ENCODE data around the gene LAMA2.

LAMA2 gene

DNA sequence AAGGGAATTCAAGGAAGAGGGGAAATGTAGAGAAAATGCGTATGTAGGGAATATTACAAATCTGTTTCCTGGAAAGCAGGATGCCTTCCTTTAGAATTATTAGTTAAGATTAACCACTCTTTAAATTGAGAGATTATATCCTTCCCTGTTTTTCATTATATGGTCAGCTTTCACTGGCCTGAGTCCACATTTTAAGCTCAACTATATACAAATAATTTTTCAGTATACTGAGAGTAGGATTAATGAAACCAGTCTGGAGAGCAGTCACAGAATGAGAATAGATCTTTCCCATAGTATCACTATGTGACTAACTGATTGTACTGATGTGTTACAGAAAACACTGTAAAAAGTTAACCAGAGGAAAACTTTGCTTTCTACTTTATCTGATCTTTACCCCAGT is 306.3 kb downstream of the LAMA2 start:
- H3K4me3 ChIP-seq (replicated peaks; ENCODE audit: low read depth, low read length), result no peak overlapping the region
- TF ChIP-seq, protein P1, sequence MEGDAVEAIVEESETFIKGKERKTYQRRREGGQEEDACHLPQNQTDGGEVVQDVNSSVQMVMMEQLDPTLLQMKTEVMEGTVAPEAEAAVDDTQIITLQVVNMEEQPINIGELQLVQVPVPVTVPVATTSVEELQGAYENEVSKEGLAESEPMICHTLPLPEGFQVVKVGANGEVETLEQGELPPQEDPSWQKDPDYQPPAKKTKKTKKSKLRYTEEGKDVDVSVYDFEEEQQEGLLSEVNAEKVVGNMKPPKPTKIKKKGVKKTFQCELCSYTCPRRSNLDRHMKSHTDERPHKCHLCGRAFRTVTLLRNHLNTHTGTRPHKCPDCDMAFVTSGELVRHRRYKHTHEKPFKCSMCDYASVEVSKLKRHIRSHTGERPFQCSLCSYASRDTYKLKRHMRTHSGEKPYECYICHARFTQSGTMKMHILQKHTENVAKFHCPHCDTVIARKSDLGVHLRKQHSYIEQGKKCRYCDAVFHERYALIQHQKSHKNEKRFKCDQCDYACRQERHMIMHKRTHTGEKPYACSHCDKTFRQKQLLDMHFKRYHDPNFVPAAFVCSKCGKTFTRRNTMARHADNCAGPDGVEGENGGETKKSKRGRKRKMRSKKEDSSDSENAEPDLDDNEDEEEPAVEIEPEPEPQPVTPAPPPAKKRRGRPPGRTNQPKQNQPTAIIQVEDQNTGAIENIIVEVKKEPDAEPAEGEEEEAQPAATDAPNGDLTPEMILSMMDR (IDR thresholded peaks at IDR 0.05; ENCODE audit: low read depth, low read length, missing control alignments), result no peak
- DNase-seq (ENCODE audit: extremely low read depth, low read depth), result no peak

DNA sequence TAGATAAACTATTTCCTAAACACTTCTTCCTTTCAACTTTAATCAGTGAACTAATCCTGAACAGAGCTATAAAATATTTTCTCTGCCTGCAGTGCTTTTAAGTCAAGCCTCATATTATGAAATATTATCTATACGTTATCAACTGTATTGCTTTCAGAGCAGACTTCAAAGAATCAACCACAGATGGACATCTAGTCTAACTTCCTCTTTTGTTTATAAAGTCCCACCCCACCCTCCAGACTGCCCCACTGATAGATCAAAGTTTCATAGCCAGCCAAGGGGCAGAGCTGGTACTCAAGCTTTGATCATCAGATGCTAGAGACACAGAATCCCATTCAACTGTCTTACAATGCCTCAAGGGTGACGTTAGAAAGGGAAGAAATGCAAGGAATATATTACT is 308.3 kb downstream of the LAMA2 start:
- TF ChIP-seq, protein P1 (IDR thresholded peaks at IDR 0.05; ENCODE audit: low read depth, low read length, missing control alignments), result no peak
- no peak for DNase-seq (ENCODE audit: extremely low read depth, low read depth)
- H3K4me3 ChIP-seq (replicated peaks; ENCODE audit: low read depth, low read length), result no peak overlapping the region

DNA sequence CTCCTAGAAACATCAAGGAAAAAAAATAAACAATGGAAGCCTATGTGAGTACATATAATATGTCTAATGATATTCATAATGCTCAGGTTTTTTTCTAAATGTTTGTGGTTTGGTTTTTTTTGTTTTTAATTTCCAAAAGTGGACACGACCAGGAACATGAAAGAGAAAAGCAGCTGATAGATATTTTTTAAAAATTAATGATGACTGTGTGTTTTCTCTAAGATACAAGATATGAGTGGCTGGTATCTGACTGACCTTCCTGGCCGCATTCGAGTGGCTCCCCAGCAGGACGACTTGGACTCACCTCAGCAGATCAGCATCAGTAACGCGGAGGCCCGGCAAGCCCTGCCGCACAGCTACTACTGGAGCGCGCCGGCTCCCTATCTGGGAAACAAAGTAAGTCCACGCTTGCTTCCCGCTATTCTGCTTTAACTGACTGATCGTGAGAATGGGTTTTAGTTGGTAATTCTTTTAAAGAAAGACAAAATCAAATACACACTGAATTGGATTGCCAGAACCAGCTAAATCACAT is 309.6 kb downstream of the LAMA2 start:
- H3K4me3 ChIP-seq (replicated peaks; ENCODE audit: low read depth, low read length), result no peak overlapping the region
- TF ChIP-seq, protein P1 (IDR thresholded peaks at IDR 0.05; ENCODE audit: low read depth, low read length, missing control alignments), result no peak
- no peak for DNase-seq (ENCODE audit: extremely low read depth, low read depth)

DNA sequence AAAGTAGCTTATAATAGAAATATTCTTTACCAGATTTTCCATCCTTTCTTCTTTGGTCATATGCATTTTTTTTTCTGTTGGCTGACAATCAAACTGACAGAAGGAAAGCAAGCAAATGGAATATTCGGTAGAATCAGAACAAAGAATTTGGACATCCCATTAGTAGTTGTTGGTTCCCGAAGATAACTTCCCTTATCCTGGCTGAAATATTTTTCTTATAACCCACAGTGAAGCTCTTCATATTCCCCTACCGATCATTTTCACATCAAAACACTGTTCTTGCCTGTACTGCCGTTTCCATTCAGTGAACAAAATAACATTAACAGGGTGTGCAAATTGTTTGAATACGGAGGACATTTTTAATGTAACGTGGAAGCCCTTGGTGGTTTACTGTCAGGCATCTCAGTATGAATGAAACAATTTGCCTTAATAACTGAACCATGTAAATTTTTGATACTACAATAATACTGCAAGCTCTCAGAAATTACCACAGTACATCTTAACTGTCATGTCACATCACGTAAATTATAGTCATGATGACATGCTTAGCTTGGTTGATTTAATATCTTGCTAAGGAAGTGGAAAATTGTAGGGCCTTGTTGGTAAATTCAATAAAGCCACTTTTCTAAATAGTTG is 311.5 kb downstream of the LAMA2 start:
- no peak for DNase-seq (ENCODE audit: extremely low read depth, low read depth)
- H3K4me3 ChIP-seq (replicated peaks; ENCODE audit: low read depth, low read length), result no peak overlapping the region
- TF ChIP-seq, protein P1 (IDR thresholded peaks at IDR 0.05; ENCODE audit: low read depth, low read length, missing control alignments), result no peak

DNA sequence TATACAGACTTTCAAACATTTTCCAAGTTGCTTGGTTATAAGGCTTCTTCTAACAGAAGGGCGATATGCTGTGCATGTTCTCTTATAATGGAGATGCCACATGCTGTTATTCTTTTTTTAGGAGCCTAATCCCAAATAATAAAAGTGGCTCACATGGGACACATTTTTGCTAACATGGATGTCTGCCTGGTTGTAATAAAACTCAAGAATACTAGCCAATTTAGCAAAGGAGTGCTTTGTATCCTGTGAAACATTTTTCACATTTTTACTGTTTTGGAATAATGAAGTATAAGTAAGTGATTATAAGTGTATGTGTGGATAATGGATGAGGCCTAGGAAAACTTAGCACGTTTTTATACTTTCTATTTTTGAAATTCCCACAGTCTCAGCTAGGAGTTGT is 312.2 kb downstream of the LAMA2 start:
- no peak overlapping the region for H3K4me3 ChIP-seq (replicated peaks; ENCODE audit: low read depth, low read length)
- TF ChIP-seq, protein P1 (IDR thresholded peaks at IDR 0.05; ENCODE audit: low read depth, low read length, missing control alignments), result no peak
- no peak for DNase-seq (ENCODE audit: extremely low read depth, low read depth)

DNA sequence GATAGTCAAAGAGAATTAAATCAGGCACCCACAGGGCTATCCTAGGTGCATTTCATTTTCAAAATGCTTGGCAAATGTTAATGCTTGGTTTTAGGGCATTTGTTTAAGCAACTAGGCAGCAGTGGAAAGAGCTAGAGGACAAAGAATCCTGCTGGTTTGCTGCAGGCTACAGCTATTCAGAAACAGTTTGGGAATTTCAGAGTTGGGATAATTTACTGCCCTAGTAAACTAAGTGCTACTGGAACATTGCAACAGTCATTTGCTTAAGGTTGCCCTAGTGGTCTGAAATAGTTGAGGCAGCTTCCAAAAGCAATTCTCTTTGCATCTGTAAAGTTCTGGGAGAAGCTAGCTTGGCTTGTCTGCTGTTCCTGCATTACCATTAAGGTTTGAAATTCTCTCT is 312.7 kb downstream of the LAMA2 start:
- H3K4me3 ChIP-seq (replicated peaks; ENCODE audit: low read depth, low read length), result no peak overlapping the region
- no peak for DNase-seq (ENCODE audit: extremely low read depth, low read depth)
- TF ChIP-seq, protein P1 (IDR thresholded peaks at IDR 0.05; ENCODE audit: low read depth, low read length, missing control alignments), result no peak

DNA sequence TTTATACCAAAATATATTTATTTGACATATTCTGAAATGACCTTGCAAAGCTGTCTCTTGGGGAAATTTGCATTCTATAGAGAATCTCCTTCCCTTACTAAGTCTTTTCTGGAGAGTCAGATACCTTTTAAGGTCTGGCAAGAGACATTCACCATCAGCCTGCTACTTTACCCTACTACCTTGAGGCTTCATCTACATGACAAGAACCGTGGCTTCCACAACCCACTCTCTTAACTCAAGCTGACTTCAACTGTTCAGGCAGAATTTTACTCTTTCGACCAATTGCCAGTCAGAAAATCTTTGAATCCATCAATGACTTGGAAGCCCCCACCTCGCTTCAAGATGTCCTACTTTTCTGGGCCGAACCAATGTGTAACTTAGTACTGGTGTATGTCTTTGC is 314.2 kb downstream of the LAMA2 start:
- no peak for DNase-seq (ENCODE audit: extremely low read depth, low read depth)
- H3K4me3 ChIP-seq (replicated peaks; ENCODE audit: low read depth, low read length), result no peak overlapping the region
- TF ChIP-seq, protein P1 (IDR thresholded peaks at IDR 0.05; ENCODE audit: low read depth, low read length, missing control alignments), result no peak

Measured in HFF-Myc (cell line).